Measurements from ENCODE around the gene FXYD7.
"Not testable (repeated sequence)": the region's sequence is repeated elsewhere in the genome, so short reads cannot be mapped to it uniquely, and the experiment has no call there.

FXYD7 gene

GRCh38 chr19:35143231-35143715 lies at the start of gene FXYD7:
Gene FXYD7, plus strand, starts transcription at chr19:35143255. Its CDS starts 79 bp downstream, at chr19:35143334.
- DNase-seq (ENCODE audit: low read depth in 2 of 2): no peak

GRCh38 chr19:35093430-35093829 lies 49.6 kb upstream of the FXYD7 start:
- no peak for DNase-seq (ENCODE audit: low read depth in 2 of 2)

- DNase-seq (ENCODE audit: low read depth in 2 of 2): no peak
These were observed 49.0 kb upstream of the FXYD7 start for GRCh38 chr19:35093941-35094647.

- DNase-seq (ENCODE audit: low read depth in 2 of 2): no peak
These were observed 48.4 kb upstream of the FXYD7 start for GRCh38 chr19:35094656-35095055.

GRCh38 chr19:35095667-35096368 lies 47.2 kb upstream of the FXYD7 start:
- DNase-seq (ENCODE audit: low read depth in 2 of 2): no peak

- no peak for DNase-seq (ENCODE audit: low read depth in 2 of 2)
These were observed 44.5 kb upstream of the FXYD7 start for GRCh38 chr19:35098413-35099049.

- DNase-seq (ENCODE audit: low read depth in 2 of 2): no peak
These were observed 43.7 kb upstream of the FXYD7 start for GRCh38 chr19:35099155-35099896.

- DNase-seq (ENCODE audit: low read depth in 2 of 2): no peak
These were observed 43.2 kb upstream of the FXYD7 start for GRCh38 chr19:35099897-35100275.

- no peak for DNase-seq (ENCODE audit: low read depth in 2 of 2)
These were observed 42.2 kb upstream of the FXYD7 start for GRCh38 chr19:35100588-35101533.

- DNase-seq (ENCODE audit: low read depth in 2 of 2): not testable (repeated sequence)
These were observed 41.1 kb upstream of the FXYD7 start for GRCh38 chr19:35101949-35102348.

- not testable (repeated sequence) for DNase-seq (ENCODE audit: low read depth in 2 of 2)
These were observed 39.4 kb upstream of the FXYD7 start for GRCh38 chr19:35103614-35104013.

- no peak for DNase-seq (ENCODE audit: low read depth in 2 of 2)
These were observed 38.7 kb upstream of the FXYD7 start for GRCh38 chr19:35104361-35104760.

GRCh38 chr19:35105047-35105410 lies 38.0 kb upstream of the FXYD7 start:
- DNase-seq (ENCODE audit: low read depth in 2 of 2): no peak

GRCh38 chr19:35105411-35106290 lies 37.4 kb upstream of the FXYD7 start:
- DNase-seq (ENCODE audit: low read depth in 2 of 2): no peak

GRCh38 chr19:35106291-35106583 lies 36.8 kb upstream of the FXYD7 start:
- no peak for DNase-seq (ENCODE audit: low read depth in 2 of 2)

GRCh38 chr19:35106898-35107541 lies 36.0 kb upstream of the FXYD7 start:
- DNase-seq (ENCODE audit: low read depth in 2 of 2): no peak

GRCh38 chr19:35107545-35107944 lies 35.5 kb upstream of the FXYD7 start:
- DNase-seq (ENCODE audit: low read depth in 2 of 2): no peak

- DNase-seq (ENCODE audit: low read depth in 2 of 2): no peak
These were observed 34.3 kb upstream of the FXYD7 start for GRCh38 chr19:35108730-35109129.

- no peak for DNase-seq (ENCODE audit: low read depth in 2 of 2)
These were observed 33.5 kb upstream of the FXYD7 start for GRCh38 chr19:35109395-35110112.

Measured in activated CD8-positive, alpha-beta memory T cell treated with anti-CD3 and anti-CD28 coated beads for 4 hours (primary cell).